GM18505 (cell line): ENCODE data around the gene NOVA2.
"Not testable (repeated sequence)": the region's sequence is repeated elsewhere in the genome, so short reads cannot be mapped to it uniquely, and the experiment has no call there.

ENCODE experiments used
- ATAC-seq: cut with Tn5 transposase; IDR thresholded peaks from one replicate; pipeline ENCODE4 v1.9.1; 2021; ENCODE audit not compliant: unreplicated experiment
- POLR2A ChIP-seq: IDR thresholded peaks from 4 replicates; pipeline ENCODE4 v1.6.1; 2011; ENCODE audit warnings: borderline replicate concordance; ENCODE audit not compliant: insufficient read depth, insufficient read length; ENCODE audit errors: extremely low read depth

NOVA2 gene

DNA sequence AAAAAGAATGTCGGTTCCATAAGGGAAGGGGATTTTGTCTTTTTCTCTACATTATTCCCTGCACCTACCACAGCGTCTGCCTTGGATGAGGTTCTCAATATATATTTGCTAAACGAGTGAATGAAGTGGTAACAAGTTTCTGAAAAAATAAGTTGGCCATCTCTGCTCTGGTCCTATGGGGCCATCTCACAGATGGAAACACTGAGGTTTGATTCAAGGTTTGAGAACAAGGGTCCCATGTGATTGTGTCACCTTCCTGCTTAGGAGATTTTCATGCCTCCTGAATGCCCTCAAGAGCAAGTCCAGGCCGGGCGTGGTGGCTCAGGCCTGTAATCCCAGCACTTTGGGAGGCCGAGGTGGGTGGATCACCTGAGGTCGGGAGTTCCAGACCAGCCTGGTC is 74.4 kb downstream of the NOVA2 start:
- ATAC-seq: no peak
- no peak for TF ChIP-seq POLR2A

DNA sequence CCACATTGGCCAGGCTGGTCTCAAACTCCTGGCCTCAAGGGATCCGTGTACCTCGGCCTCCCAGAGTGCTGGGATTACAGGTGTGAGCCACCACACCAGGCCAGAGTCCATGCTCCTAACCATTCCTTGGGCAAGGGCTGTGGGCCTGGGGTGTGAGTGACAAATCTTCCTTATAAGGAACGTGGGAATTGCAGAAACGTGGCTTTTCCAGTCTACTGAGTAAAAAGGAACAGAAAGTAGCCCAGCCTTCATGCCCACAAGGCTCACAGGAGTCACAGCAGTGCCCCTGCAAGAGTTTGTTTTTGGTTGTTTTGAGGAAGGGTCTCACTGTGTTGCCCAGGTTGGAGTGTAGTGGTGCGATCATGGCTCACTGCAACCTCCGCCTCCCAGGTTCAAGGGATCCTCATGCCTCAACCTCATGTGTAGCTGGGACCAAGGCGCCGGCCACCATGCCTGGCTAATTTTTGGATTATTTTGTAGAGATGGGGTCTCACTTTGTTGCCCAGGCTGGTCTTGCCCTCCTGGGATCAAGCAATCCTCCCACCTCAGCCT is 76.3 kb downstream of the NOVA2 start:
- ATAC-seq: no peak
- no peak for TF ChIP-seq POLR2A

DNA sequence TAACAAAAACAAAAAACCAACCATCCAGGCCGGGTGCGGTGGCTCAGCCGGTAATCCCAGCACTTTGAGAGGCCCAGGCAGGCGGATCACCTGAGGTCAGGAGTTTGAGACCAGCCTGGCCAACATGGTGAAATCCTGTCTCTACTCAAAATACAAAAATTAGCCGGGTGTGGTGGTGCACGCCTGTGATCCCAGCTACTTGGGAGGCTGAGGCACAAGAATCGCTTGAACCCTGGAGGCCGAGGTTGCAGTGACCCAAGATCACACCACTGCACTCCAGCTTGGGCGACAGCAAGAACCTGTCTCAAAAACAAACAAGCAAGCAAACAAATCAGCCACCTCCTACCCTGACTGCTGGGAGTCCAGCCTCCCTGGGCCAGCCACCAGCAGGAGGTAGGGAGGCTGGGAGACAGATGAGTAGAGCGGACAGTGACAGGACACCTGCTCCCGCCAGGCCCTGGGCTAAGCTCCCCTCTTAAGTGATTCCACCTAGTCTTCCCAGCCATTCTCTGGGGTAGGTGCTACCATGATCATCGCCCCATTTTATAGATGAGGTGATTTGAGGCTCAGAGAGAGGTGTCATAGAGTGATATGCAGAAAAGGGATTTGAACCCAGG is 77.6 kb downstream of the NOVA2 start:
- not testable (repeated sequence) for ATAC-seq

DNA sequence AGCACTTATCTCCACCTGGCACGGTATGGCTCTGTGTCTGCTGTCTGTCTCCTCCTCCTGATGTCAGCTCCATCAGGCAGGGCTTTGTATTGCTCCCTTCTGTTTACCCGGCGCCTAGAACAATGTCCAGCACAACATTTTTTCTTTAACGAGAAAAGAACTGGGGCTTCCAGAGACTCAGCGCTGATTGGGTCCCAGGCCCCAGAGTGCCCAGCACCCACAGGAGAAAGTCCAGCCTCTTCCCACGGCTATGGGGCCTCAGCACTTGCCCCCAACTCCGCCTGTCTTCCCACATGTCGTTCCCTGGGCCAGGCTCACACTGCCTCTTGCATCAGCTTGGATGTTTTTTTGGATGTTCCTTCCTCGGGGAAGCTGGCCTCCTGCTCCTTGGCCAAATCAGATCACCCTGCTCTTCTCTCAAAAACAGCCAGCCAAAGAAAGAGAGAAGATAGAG is 78.1 kb downstream of the NOVA2 start:
- TF ChIP-seq POLR2A: no peak

DNA sequence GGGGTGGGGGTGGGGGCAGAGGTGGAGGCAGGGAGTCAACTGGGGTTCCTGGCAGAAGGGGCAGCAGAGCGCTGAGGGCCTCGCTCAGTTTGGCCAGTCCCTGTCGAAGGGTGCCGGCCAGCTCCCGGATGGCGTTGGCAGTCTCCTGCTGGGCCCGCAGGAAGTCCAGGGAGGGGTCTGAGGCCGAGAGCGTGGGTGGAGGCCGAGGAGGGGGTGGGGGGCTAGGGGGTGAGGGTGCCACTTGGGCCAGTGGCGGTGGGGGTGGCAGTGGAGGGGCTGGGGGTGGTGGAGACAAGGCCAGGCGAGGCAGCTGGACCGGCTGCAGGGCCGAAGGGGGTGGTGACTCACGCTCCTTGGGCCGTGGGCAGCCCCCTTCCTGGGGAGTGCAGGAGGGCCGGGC is 82.8 kb downstream of the NOVA2 start:
- no peak for TF ChIP-seq POLR2A
- ATAC-seq: no peak

More for the DNA sequence above, 78.1 kb downstream of the NOVA2 start:
- no peak for ATAC-seq

DNA sequence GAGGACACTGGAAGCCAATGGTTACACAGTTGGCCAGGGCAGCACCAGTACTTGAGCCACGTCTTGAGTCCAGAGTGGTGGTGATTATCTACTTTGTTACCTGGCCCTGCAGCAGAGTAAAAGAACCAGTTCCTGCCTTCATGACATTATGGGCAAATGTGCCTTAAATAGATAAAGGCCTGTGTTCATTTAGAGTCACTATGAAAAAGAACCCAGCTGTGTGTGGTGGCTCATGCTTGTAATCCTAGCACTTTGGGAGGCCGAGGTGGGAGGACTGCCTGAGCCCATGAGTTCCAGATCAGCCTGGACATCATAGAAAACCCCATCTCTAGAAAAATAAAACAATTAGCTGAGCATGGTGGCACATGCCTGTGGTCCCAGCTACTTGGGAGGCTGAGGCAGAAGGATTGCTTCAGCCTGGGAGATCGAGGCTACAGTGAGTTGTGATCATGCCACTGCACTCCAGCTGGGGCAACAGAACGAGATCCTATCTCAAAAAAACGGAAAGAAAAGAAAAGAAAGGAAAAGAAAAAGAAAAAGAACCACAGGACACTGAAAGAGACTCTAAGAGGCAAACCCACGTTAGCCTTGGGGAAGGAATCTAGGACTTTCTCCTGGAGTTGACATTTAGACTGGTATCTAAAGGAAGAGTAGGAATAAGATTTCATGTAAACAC is 84.3 kb downstream of the NOVA2 start:
- TF ChIP-seq POLR2A: no peak
- ATAC-seq: no peak

DNA sequence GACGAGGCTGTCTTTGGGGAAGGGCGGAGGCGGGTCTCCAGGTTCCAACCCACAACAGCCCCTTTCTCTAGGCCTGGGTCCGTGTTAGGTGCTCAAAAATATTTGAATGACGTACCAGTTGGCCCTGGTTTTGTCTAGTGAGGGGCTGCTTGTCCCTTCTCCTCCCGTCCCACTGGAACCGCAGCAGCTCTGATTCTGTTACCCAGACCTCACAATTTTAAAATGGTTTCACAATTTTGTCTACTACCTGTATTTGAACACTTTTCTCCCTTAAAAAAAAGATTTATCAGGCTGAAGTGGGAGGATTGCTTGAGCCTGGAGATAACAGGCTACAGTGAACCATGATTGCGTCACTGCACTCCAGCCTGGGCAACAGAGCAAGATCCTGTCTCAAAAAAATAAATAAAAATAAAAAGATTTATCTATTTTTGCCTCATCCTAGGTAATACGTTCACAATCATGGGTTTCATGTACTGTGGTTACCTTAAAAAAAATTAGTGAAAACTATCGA is 86.4 kb downstream of the NOVA2 start:
- TF ChIP-seq POLR2A: no peak
- ATAC-seq: no peak

DNA sequence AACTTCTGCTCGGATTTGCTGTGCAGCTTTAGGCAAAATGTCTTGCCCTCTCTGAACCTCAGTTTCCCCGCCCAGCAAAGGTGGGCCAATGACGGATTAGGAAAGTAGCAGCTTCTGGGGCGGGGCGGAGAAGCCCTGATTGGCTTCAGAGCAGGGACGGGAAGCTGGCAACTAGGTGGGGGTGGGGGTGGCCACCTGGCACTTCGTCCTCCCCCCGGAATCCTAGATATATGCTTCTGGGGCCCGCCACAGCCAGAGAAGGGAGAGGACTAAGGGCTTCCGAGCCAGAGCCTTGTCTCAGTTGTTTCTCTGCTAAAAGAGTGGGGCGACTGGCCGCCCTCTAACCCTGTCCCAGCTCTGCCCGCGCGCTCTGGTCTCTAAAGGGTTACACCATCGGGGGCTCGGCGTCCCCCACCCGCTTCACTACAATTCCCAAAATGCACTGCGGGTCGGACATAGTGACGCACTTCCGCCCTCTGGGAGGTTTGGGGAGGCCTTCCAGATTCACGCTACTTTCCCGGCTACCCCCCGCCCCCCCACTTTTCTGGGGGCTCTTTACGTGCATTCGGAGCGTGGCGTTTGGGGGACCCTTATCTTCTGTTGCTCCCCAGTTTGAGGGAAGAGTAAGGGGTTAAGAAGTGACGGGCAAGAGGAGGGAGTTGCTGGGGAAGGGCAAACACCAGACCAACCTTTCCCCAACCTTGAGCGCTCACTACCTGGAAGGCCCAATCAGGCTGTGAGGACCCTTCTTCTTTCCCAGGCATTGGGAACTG is 87.1 kb downstream of the NOVA2 start:
- peak; percentile 49 for ATAC-seq
- peak; percentile 55 for TF ChIP-seq POLR2A

DNA sequence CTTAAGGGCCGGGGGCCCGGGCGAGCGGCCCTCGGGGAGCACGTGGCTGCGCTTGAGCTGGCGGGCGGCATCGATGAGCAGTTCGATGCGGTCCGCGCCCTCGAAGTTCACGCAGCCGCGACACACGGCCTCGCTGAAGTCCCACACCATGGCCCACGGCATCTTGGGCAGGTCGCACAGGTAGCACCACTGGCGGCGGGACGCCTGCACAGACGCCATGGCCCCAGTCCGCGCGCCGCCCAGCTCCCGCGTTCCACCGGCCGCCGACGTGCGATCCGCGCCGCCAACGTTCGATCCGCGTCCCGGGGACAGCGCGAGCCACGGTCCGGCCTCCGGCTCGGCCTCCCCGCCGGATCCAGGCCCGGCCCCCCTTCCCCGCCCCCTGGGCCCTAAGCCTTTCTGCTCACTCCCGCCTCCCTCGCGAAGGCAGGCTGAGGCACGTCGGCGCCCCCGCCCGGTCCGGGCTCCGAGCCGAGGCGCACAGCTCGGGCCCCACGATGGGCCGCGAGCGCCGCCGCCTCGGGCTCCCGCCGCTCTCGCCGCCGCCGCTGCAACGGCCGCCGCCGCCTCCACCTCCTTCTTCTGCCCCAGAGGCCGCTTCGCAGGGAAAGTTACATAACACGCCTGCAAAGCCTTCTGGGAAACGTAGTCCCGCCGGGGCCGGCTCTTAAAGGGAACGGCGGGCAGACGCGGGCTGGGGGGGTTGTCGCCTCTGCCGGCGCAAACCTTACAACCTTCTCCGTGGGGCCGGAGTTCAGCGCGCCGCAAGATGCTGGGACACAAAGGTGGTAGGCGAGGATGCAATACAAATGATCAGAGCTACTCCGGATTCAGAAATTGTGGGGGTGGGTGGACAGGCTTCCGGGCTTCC is 87.9 kb downstream of the NOVA2 start, which contains the start of gene IRF2BP1:
IRF2BP1 (minus strand) TSS at position 586 of the 871 bp plus-strand sequence; CDS start at position 219, 367 bp downstream.
- peak; percentile 49 for TF ChIP-seq POLR2A
- peak; percentile 47 for ATAC-seq

DNA sequence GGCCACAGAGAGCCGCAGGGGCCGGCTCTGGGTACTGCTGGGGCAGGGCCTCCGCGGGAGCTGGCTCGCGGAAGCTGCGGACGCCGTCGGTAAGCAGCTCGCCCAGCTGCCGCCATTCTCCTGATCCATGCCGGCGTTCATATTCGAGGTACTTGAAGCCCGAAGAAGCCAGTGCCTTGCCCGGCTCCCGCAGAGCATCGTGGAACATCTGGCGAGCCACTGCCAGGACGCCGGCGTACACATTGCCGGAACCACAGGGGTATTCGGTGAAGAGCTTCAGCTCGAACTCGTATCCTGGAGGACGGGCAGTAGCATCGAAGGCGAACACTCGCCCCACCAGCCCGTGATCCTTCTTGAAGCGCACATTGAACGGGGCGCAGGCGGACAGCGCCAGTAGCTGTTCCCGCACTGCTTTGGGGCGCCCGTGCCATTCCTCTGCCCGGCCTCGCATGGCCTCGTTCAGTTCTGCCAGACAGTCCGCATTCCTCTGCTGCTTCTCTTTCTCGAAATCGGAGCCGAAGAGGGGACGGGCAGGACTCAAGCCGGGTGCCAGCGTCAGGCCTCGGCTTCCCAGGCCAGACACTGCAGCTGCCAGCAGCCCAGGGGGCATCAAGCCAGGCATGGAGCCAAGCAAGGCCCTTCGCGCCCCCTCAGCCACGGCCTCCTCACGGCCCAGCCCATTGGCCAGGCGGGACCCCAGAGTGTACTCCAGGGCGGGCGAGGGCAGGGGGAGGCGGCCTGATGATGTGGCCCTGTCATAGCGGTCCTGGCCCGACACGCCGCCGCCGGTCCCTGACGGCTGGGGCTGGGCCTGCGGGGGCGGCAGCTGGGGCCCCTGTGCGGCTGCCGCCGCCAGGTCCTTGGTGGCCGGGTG is 88.7 kb downstream of the NOVA2 start:
- ATAC-seq: peak; percentile 2

DNA sequence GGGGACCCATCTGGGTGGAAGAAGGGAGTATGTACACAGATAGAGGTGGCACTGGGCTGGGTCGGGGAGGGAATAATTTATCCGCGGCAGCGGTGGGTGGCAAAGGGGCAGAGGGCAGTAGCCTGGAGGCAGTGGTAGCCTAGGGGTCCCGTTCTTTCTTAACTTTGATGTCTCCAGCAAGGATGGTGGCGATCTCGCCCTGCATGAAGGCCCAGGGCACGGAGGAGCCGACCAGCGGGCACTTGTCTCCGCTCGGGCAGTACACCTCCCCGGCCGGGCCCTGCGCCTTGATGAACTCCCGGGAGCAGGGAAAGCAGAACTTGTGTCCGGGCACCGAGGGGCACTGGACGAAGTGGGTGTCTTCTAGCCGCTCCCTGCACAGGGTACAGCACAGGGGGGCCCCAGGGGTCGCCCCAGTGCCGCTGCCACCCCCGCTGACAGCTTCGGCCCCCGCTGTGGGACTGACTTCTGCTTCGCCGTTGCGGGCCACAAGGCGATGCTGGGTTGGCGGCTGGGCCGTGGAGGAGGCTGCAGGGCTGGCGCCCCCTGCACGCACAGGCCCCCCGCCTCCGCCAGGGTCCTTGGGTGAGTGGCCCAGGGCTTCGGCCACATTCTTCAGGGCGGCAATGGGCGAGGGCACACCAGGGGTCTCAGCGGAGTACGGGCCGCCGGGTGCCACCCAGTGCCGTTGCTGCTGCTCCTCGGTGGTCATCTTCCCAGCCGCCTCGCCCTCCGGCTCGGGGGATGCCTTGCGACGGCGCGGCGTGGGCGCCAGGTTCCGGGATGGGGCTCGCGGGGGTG is 89.6 kb downstream of the NOVA2 start:
- TF ChIP-seq POLR2A: no peak
- no peak for ATAC-seq

More for the DNA sequence above, 88.7 kb downstream of the NOVA2 start:
- no peak for TF ChIP-seq POLR2A
